GM19023 (cell line): Measurements from ENCODE around the gene MAN2B2.
"Not testable (repeated sequence)": the region's sequence is repeated elsewhere in the genome, so short reads cannot be mapped to it uniquely, and the experiment has no call there.

Source experiments
- ATAC-seq: cut with Tn5 transposase; IDR thresholded peaks from one replicate; pipeline ENCODE4 v1.9.1; 2021; ENCODE audit warnings: mild to moderate bottlenecking, moderate library complexity; ENCODE audit not compliant: unreplicated experiment

The MAN2B2 gene

GRCh38 chr4:6613676-6614651 lies 39.0 kb downstream of the MAN2B2 start:
- ATAC-seq = no peak

- ATAC-seq = no peak
Observed at GRCh38 chr4:6614701-6615230, 39.8 kb downstream of the MAN2B2 start.

- no peak for ATAC-seq
Observed at GRCh38 chr4:6616087-6616995, 41.4 kb downstream of the MAN2B2 start.

GRCh38 chr4:6617246-6617645 lies 42.3 kb downstream of the MAN2B2 start:
- no peak for ATAC-seq

GRCh38 chr4:6618386-6619115 lies 43.6 kb downstream of the MAN2B2 start:
- no peak for ATAC-seq

- ATAC-seq = no peak
Observed at GRCh38 chr4:6619116-6619465, 44.1 kb downstream of the MAN2B2 start.

- no peak for ATAC-seq
Observed at GRCh38 chr4:6619466-6620255, 44.7 kb downstream of the MAN2B2 start.

- no peak for ATAC-seq
Observed at GRCh38 chr4:6620296-6620695, 45.3 kb downstream of the MAN2B2 start.

- no peak for ATAC-seq
Observed at GRCh38 chr4:6620891-6621555, 46.0 kb downstream of the MAN2B2 start.

- ATAC-seq = no peak
Observed at GRCh38 chr4:6621556-6621927, 46.6 kb downstream of the MAN2B2 start.

GRCh38 chr4:6622744-6623143 lies 47.8 kb downstream of the MAN2B2 start:
- ATAC-seq = no peak

GRCh38 chr4:6625256-6625655 lies 50.3 kb downstream of the MAN2B2 start:
- no peak for ATAC-seq

- no peak for ATAC-seq
Observed at GRCh38 chr4:6626066-6626465, 51.1 kb downstream of the MAN2B2 start.

- ATAC-seq = no peak
Observed at GRCh38 chr4:6627832-6628231, 52.8 kb downstream of the MAN2B2 start.

GRCh38 chr4:6628484-6628883 lies 53.5 kb downstream of the MAN2B2 start:
- not testable (repeated sequence) for ATAC-seq

GRCh38 chr4:6632125-6632524 lies 57.1 kb downstream of the MAN2B2 start:
- no peak for ATAC-seq

GRCh38 chr4:6633091-6633906 lies 58.3 kb downstream of the MAN2B2 start:
- ATAC-seq = no peak

- no peak for ATAC-seq
Observed at GRCh38 chr4:6634746-6635145, 59.8 kb downstream of the MAN2B2 start.
